Measurements from ENCODE around the gene PTPRD.

PTPRD gene

DNA sequence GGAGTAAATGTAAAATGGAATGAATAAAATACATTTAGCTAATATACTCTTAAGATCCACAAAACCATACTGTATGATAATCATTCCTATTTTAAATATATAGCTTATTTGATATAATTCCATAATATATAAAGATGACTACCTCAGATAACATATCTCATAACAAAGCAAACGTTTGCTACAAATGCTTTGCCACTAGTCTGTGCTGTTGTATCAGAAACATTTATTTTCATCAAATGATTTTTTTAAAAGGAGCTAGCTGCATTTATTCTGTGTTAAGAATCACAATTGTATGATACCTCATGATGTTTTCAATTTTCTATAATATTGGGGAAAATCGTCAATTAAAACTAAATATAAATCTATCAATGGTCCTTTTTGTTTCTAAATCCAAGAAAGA lies 567.2 kb downstream of the PTPRD start:
- no peak for DNase-seq

DNA sequence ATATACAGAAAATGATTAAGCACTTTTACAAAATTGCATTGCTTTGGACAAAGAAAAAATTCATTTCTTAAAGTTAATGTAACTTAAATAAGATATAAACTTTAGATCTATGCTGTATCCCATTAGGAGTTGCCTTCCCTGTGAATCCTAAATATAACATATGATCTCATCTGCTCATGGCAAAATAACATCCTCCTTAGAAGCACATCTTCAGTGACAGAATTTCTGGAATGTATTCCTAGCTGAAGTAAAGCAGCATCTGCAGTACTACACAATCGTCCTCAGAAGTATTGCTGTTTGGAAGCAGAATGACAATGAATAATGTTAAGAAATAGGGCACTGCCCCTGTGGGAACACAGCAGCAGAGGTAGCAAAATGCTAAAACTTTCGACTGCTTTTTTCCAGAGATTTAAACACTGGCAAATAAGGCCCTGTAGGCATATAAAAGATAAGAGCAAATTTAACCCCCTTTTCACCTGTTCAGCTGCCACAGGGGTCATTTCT lies 571.0 kb downstream of the PTPRD start:
- DNase-seq: no peak

DNA sequence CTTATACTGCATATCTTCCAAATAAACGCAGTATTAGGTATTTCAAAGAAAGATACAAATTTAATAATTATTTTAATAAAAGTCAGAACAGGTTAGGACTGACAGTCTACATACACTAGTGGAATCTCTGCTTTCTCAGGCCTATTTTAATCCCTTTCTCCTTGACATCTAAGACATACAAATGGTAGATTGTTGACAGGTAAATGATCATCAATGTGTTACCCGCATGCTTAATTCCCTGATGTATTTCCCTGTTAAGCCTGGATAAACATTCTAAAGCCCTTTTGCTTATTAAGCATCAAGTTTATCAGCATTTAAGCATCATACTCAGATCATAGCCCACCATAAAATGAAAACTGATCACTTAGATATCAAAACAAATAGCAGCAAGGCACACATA lies 576.7 kb downstream of the PTPRD start:
- DNase-seq: no peak

DNA sequence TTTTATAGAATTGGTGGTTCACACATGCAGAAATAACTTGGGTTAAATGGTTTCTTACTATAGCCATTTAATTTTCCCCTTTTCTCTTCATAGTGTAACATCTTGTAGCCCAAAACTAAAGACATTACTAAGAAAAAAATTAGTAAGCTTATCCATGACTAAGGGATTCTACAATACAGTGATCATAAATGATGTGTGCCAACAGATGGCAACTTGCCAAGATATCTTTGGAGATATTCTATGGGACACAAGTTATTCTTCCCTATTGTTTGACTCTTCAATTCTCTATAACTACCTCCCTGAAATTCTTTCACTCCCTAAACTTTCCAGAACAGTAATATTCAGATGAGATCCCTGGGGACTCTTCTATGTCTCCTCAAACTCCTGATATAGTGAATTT lies 580.6 kb downstream of the PTPRD start:
- no peak for DNase-seq

DNA sequence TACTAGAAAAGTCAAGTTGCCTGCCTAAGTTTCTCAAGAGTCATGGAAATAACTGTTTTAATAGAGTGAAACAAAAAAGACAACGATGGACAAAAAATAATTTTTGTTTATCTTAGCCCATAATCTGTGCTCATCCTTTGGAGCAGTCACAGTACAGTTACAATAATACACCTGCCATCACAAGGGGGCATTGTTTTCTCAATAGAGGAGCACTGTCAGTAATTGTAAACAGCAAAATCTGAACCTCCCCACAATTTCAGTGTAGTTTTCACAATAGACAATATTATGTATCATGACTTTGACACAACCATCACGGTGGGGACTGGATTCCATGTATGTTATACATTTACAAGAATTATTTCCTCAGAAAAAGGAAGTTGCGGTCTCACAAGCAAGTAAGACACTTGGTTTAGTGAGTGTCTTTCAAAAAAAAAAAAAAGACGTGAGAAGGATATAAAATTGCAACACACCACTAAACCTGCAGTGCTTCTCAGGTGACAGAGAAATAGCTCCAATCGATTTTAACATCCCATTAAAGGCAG lies 586.3 kb downstream of the PTPRD start:
- no peak for DNase-seq

DNA sequence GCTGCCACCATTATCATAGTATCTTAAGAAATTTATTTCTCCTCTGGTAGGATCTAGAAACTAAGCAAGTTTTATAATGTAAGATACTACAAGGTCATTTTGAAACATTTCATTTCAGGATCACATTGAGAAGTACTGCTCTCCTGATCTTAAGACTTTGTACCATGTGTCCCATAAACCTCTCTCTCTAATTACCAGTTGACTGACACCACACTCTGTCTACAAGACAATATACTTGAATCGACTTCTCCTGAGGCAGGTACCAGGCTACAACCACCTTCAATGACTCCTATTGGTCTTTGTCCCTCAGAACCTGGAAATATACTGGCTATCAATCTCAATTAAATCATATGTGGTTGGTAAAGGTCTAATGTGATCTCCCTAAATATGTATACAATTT lies 597.0 kb downstream of the PTPRD start:
- DNase-seq: no peak

DNA sequence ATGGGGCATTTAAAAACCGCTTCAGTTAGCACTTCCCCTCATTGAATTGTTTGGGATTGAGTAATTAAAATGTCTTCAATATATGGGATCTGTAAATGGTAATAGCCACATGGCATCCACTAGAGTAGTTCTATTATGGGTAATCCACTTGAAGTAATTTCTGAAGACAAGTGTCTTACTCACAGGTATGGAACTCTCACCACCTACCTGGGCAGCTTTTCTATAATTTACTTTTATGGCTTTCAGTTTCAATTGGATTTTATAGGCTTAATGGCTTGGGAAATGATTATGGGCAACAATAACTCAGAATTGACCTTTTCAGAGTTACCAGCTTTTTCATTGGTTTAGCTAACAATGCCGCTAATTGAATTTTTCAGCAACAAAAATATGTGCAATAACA lies 597.9 kb downstream of the PTPRD start:
- no peak for DNase-seq

DNA sequence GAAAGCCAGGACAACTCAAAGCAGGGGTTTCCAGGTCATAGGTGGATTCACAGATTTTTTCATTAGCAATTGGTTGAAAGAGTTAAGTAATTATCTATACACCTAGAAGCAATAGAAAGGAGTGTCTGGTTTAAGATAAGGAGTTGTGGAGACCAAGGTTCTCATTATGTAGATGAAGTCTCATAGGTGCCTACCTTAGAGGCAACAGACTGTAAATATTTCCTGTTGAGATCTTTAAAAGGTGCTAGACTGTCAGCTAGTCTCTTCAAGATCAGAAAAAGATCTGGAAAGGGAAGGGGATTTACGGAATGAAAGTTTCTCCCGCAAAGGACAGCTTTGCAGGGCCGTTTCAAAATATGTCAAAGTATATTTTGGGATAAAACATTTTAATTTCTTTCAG lies 603.4 kb downstream of the PTPRD start:
- no peak for DNase-seq

DNA sequence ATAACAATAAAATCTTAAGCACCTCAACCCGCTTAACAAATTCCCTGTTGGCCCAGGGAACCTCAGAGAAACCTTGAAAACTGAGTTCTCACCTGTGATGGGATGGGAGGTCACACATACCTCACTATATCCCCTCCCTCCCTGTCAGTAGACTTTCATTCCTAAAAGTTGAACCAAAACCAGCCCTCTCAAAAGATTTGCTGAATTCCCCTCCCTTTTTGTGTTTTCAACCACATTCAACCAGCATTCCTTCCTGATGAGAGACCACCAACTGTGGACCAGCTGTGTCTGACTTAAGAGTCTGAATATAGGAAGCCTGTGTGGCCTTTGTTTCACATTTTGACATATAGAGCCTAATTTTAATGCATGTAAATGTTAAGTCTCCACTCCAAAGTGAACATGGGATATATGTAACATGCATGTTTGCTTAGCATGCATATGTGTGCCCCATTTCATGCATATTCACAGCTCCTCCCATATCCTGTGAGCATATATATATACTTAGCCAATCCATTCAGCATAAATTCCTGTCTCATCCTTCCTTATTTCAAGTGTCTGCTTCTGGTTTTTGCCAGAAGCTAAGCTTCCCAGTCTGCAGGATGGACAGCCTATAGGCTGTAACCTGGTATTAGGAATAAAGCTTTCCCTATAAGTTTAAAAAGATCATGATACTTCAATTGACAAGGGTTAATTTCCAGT lies 604.6 kb downstream of the PTPRD start:
- DNase-seq: no peak

DNA sequence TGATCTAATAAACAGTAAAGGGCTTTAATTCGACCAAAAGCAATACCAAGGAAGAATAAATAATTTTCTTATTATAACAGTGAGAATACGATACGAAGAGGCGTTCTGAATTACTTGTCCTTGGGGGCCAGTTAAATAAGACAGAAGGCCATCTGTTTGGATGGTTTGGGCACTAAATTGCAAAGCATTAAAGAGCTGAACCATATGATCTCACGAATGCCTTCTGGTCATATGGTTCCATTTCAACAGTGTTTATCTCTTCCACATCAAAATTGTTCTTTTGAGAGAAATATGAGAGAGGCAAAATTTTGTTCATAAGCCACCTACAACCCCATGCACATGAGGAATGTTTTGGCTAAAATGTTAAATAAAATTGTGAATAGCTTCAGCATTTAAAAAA lies 605.4 kb downstream of the PTPRD start:
- peak; percentile 58 for DNase-seq

DNA sequence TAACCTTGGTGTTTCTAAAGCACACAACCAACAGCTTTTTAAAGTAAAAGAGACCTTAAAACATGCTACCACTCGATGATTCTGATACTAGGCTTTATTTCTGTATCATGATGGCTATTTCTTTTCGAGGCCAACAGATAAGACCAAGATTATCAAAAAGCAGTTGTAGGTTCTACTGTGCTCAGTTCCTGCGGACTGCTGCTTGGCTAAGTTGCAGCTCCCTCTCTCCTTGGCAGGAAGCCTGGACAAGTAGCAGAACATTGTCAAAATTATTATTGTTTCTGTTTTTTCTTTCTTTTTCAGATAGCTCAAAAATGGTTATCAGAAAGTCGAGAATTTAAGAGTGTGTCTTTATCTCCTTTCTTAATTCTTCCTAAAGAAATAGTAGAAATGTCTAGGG lies 607.6 kb downstream of the PTPRD start:
- peak; percentile 40 for DNase-seq

DNA sequence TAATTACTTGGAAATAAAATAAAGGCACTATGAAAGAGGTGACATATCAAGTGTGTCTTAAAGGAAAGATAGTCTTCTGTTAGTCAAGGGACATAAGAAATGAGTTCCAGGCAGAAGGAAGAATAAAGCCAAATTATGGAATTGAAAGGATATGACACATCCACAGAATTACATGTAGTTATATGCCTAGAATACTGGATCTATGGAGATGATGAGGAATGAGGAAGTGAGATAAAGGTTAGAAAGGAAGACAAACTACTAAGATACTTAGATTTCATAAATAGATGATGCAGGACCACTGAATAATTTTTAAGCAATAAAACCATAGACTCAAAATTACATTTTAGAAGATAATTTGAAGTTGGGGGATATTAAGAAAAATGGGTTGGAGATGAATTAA lies 609.8 kb downstream of the PTPRD start:
- no peak for DNase-seq

DNA sequence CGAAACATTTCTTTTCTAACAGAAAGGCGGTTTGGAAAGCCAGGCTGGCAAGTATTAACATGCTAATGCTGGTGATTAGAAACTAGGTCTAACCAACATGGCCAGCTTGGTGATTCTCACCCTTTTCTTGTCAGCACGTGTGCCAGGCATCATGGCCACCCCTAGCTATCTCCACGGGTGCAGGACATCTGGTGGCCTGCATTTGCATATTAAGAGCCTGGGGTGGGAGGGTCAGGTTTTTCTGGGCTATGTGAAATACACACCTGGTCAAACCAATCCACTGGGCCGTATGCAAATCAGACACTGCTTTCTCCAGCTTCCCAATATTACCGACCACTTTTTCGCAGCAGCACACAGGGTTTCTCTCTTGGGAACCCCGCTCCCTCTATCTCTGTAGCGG lies 612.1 kb downstream of the PTPRD start:
- peak; percentile 51 for DNase-seq

DNA sequence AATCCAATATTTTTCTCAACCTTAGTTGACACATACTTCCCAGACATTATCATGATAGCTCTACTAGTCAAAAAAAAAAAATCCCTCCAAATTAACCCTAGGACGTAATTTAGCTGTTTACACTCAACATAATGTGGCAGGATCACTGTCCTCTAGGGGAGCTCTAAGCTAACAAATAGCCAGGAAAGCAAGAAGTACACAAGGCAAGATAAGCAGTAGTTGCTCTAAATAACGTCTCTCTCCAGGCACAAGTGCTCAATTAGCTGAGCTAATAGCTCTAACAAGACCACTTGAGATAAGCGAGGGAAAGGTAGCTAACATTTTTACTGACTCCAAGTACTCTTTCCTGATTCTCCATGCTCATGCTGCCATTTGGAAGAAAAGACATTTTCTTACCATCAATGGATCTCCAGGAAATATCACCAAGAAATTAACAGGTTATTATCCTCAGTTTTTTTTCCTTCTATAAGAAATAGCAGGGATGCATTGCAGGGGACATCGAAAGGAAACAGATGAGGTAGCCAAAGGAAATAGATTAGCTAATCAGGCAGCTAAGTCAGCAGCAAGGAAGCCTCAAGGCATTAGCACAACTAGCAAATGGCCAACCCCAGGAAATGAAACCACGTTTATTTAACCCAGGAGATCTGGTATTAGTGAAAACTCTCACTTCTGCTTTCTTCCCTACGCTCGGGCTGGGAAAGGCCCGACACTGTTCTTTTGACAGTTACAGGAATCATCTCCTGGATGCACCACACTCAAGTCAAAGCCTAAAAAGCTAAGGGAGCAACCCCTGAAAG lies 614.1 kb downstream of the PTPRD start:
- peak; percentile 58 for DNase-seq

DNA sequence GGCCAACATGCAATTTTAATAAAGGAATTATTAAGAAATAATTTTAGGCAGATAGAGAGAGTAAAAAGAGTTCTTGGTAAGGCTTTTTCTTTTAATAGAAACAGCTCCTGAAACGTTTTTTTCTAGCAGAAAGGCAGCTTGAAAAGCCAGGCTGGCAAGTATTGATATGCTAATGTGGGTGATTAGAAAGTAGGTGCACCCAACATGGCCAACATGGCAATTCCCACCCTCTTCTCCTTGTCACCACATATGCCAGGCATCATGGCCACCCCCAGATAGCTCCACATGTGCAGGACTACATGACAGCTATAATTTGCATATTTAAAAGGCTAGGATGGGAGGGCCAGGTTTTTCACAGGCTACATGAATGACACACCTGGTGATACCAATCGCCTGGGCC lies 615.2 kb downstream of the PTPRD start:
- DNase-seq: no peak

DNA sequence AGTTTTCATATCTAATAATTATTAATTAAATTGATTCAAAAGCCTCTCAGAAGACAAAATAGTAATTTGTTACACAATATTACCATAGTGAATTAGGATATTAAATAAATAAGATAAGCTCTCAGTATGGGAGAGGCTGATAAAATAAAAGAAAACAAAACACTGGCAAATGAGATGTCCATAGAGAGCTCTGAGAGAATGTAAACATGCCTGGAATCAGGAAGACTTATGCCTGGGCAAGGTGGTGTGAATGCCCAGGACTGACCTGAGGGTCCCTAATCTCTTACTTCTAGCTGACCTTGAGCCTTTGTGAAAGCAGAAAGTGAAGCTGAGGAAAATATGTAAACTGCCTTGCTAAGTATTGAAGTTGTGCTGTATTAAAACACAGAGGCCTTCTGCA lies 616.5 kb downstream of the PTPRD start:
- DNase-seq: no peak

DNA sequence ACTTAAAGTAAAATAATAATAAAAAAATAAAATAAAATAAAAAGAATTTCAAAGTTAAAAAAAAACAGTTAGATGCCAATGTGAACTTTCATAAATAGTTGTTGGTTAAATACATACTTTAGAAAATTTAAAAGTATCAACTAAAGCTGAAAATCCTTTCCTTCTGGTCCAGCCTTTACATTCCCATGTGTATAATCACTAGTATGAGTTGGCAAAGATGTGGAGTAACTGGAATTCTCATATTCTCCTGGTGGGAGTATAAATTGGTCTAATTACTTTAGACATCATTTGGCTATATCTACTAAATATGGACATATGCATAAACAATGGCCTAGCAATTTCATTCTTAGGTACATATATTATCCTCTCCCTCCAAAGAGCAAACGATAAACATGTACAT lies 619.9 kb downstream of the PTPRD start:
- no peak for DNase-seq

DNA sequence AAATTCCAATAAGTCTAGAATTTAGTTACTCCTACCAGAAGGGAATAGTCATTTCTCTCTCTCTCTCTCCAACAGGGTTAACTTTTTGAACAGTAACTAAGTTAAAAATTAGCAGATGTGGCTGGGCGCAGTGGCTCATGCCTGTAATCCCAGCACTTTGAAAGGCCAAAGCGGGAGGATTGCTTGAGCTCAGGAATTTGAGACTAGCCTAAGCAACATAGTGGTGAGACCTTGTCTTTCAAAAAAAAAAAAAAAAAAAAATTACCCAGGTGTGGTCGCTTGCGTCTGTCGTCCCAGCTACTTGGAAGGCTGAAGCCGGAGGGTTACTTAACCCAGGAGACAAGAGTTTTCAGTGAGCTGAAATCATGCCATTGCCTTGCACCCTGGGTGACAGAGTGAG lies 639.7 kb downstream of the PTPRD start:
- DNase-seq: no peak

DNA sequence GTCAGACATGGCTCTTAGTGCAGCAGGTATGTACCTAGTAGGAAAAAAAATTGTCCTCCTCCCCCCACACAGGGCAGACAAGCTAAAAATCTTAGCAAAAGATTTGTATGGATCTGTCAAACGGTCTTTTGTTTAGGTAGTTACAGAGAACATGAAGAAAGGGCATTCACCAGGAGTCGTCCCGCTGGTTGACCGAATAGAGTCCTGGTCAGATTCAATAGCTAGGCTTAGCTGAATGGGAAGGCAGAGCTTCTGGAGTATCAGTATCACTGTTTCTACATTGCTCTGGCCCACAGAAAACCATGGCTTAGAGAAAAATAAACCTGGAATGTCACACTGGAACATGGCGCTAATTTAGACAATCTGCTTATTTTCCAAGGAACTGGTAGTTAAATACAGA lies 642.3 kb downstream of the PTPRD start:
- DNase-seq: no peak

DNA sequence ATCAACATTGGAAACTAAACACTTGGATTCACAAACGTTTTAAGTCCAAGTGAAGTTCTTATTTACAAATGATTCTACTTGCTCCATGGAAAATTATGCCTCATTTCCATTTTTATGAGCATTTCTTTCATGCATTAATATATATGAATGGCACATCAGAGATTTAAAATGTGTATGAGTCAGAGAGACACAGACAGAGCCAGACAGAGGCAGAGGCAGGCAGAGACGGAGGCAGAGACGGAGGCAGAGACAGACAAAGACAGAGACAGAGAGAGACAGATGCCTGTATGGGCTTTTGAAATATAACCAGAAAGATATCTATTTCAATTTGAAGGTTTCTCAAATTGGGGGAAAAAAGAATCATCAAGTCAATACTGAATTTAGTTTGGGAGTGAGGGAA lies 649.0 kb downstream of the PTPRD start:
- DNase-seq: no peak

DNA sequence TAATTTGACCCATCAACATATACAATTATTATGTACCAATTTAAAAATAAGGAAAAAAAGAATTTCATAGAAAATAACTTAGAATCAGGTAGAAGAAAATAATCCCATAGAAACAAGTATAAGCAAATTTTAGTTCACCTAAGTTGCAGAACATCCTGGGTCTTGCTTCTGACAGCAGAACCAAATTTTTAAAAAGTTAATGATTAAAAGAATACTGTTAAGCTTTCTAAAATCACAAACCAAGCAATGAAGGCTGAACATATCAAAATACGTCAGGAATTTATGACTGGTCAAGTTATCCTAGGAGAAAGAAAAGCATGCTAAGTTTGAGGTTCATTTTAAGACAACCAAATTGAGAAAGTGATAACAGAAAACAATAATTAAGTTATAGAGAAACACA lies 650.9 kb downstream of the PTPRD start:
- DNase-seq: no peak

DNA sequence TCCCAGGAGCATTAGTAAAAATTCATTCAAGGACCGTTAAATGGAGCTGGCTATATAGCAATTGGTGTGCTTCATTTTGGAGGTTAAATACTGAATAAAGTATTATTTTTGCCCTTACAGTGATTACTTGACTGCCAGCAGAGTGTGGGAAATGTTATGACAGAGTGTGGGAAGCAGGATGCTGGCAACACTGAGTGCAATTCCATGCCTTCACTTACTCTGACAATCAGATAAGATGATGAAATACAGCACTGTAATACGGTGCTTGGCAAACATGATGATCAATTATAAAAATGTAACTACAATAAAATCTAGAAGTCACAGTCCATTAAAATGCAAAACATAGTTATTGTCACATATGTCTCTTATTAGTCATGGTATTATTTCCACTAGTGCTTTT lies 651.3 kb downstream of the PTPRD start:
- DNase-seq: no peak

DNA sequence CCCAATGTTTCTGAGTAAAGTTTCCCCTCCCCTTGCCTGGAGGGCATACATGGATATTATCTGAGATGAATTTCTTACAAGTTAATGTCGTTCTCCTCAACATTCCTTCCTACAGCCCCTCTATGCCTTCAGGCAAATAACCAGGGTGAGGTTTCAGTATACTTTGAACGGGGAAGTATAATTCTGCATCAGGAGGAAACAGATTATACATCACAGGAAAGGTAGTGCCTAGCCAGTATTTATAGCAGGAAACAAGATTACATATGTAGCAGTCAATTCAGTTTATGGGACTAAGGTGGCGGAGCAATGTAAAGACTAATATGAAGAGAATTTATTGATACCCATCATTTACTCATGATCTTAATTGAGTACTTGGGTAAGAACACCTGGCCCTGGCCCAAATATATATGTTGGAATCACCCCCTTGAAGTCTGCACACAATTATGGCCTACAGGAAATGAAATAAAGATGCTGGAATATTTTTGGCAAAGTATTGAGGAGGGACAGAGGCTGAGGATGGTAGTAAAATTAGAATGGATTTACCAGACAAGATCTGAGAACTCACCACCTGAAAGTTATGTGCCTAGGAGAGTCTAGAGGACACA lies 661.1 kb downstream of the PTPRD start:
- DNase-seq: no peak

DNA sequence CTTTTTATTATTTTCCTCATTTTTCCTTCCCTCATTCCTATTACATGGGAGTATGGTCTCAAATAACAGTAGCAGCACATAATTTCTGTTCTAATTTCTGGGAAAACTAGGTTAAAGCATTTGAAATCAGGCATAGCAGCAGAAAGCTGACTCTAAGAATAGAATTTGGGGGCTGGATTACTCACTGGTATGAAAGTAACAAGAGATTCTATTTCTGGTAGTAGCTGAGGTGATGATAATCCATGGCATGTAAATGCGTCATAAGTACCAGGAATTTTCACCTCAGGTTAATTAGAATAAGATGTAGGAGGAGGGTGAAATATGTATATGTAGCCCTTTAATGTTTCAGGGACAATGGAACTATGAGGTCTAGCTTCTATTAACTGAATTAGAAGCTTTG lies 662.0 kb downstream of the PTPRD start:
- DNase-seq: no peak
